Spinal cord (tissue), 10 donors: ENCODE data around the gene SYNE4. TPM values are rescaled to one million over a fixed set of nuclear protein-coding genes. Genes with fewer than 3 reads are reported as not detected.

Source experiments
- DNase-seq, 6 donors: peaks; one replicate each; pipeline versions ENCODE4 v3.0.0 to v3.0.0-alpha.2; 2013 to 2015; ENCODE audit warnings: low spot score in 6 of 6, low read depth in 4 of 6
- H3K27ac ChIP-seq: one replicate; pipeline ENCODE4 v1.5.1; 2013; ENCODE audit warnings: low read depth, low read length, control low read depth
- H3K27me3 ChIP-seq: one replicate; pipeline ENCODE4 v1.6.1; 2013; ENCODE audit warnings: low read length; ENCODE audit not compliant: control insufficient read depth, insufficient read depth
- H3K36me3 ChIP-seq: one replicate; pipeline ENCODE4 v1.6.1; 2013; ENCODE audit warnings: low read length; ENCODE audit not compliant: control insufficient read depth, insufficient read depth
- H3K4me1 ChIP-seq: one replicate; pipeline ENCODE4 v1.6.1; 2013; ENCODE audit warnings: low read length; ENCODE audit not compliant: control insufficient read depth, insufficient read depth
- H3K4me3 ChIP-seq: one replicate; pipeline ENCODE4 v1.5.1; 2013; ENCODE audit warnings: low read depth, low read length, control low read depth
- H3K9me3 ChIP-seq: one replicate; pipeline ENCODE4 v1.6.1; 2013; ENCODE audit warnings: low read length; ENCODE audit not compliant: control insufficient read depth, insufficient read depth
- WGBS: methylation state at CpG from one replicate; pipeline ENCODE4 v1.1.5; 2013; ENCODE audit warnings: missing lambda C conversion rate; ENCODE audit not compliant: insufficient coverage; 5-methylcytosine and 5-hydroxymethylcytosine counted together
- polyA plus RNA-seq, 2 donors: library from polyadenylated mRNA; unstranded; fragments of 120-200 nt; gene quantifications; one replicate each; pipeline ENCODE4 v1.2.1, GENCODE V29; 2013; ENCODE audit not compliant: insufficient read length in 2 of 2
- total RNA-seq, 2 donors: library from RNA; depleted of rRNA in 1 of 2; stranded (reverse); fragments of 120-200 nt in 1 of 2; fragments of >200 nt in 1 of 2; gene quantifications; one replicate each; pipeline versions ENCODE4 v1.2.3 to v1.2.4, GENCODE V29; 2013 to 2014
- donor health status: healthy.

SYNE4 gene
- total and polyA plus RNA-seq, 4 donors: 0.79 to 7.1 (median 4.1) TPM

- DNase-seq: no peak
- no peaks in the 10 kb centered on the region for H3K4me1 ChIP-seq
- no peaks in the 10 kb centered on the region for H3K36me3 ChIP-seq
- WGBS: 63% methylated on average over 20 of the region's 20 CpGs
- peaks cover 2% of the 10 kb centered on the region for H3K27me3 ChIP-seq
- no peak overlapping the region for H3K4me3 ChIP-seq
- H3K9me3 ChIP-seq: no peaks in the 10 kb centered on the region
- H3K27ac ChIP-seq: no peak overlapping the region
Observed at GRCh38 chr19:35978832-35979365, 29.7 kb downstream of the SYNE4 start.

GRCh38 chr19:35978271-35978670, 30.3 kb downstream of the SYNE4 start:
- H3K4me1 ChIP-seq: no peaks in the 10 kb centered on the region
- H3K27ac ChIP-seq: no peak overlapping the region
- no peaks in the 10 kb centered on the region for H3K9me3 ChIP-seq
- H3K4me3 ChIP-seq: no peak overlapping the region
- H3K27me3 ChIP-seq: peaks cover 2% of the 10 kb centered on the region
- WGBS: 40% methylated on average over 5 of the region's 5 CpGs
- DNase-seq: no peak
- H3K36me3 ChIP-seq: no peaks in the 10 kb centered on the region

- Histone ChIP-seq H3K4me1 (no peaks in the 10 kb centered on the region), H3K9me3 (no peaks in the 10 kb centered on the region), H3K27me3 (peaks cover 2% of the 10 kb centered on the region), H3K4me3 (no peak overlapping the region), H3K36me3 (no peaks in the 10 kb centered on the region), H3K27ac (no peak overlapping the region)
- WGBS: 45% methylated on average over 11 of the region's 14 CpGs
- DNase-seq: no peak
Observed at GRCh38 chr19:35977446-35978222, 31.0 kb downstream of the SYNE4 start.

- H3K36me3 ChIP-seq: no peaks in the 10 kb centered on the region
- no peak overlapping the region for H3K27ac ChIP-seq
- H3K9me3 ChIP-seq: no peaks in the 10 kb centered on the region
- H3K4me1 ChIP-seq: no peaks in the 10 kb centered on the region
- no peak overlapping the region for H3K4me3 ChIP-seq
- WGBS: 21% methylated on average over 1 of the region's 5 CpGs
- H3K27me3 ChIP-seq: peaks cover 2% of the 10 kb centered on the region
- peak in 1 of 6 donors; percentile 26 for DNase-seq
Observed at GRCh38 chr19:35975608-35976214, 32.9 kb downstream of the SYNE4 start.

- Histone ChIP-seq H3K36me3 (no peaks in the 10 kb centered on the region), H3K27me3 (peaks cover 2% of the 10 kb centered on the region), H3K9me3 (no peaks in the 10 kb centered on the region), H3K4me3 (no peak overlapping the region), H3K27ac (no peak overlapping the region), H3K4me1 (no peaks in the 10 kb centered on the region)
- WGBS: 35% methylated on average over 8 of the region's 8 CpGs
- DNase-seq: no peak
Observed at GRCh38 chr19:35973487-35973886, 35.1 kb downstream of the SYNE4 start.

DNA sequence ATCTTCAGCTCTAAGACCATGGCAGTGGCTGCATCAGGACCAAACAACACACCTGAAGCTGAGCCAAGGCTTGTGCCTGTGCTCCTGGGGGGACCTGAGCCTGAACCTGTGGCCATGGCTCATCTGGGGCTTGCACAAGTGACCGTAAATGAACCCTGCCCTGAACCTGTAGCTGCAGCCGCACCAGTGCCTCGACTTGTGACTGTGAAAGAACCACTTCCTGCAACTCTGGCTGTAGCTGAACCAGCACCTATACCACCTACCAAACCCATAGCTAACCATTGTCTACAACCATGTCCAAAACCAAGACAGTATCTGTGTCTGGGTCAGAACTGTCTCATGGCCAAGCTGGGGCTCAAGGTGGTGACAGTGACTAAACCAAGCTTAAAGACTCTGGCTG, 41.8 kb downstream of the SYNE4 start:
- 85% methylated on average over 3 of the region's 3 CpGs for WGBS
- Histone ChIP-seq H3K36me3 (no peaks in the 10 kb centered on the region), H3K9me3 (no peaks in the 10 kb centered on the region), H3K27ac (no peak overlapping the region), H3K4me3 (no peak overlapping the region), H3K27me3 (no peaks in the 10 kb centered on the region), H3K4me1 (no peaks in the 10 kb centered on the region)
- no peak for DNase-seq

DNA sequence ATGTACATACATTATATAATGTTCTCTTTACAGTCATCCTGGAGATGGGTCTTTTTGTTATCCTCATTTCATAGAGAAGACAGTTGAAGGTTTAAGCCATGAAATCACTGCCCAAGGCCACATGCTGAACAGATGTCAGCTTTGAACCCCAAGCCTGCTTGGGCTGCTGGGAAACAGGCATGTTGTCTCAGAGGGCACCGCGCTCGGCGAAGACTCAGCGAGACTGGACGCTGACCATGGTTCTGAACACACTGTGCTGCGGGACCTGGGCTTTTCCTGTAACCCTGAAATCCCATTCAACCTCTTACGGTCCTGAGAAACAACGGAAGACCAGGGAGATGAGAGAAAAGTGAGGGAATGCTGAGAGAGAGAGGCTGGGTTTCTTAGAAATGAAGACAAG, 45.1 kb downstream of the SYNE4 start:
- DNase-seq: peak in 3 of 6 donors; percentile 15 to 67 (median 17)
- no peak overlapping the region for H3K27ac ChIP-seq
- H3K4me1 ChIP-seq: peaks cover 10% of the 10 kb centered on the region
- H3K27me3 ChIP-seq: peaks cover 21% of the 10 kb centered on the region
- no peak overlapping the region for H3K4me3 ChIP-seq
- WGBS: 6% methylated on average over 7 of the region's 9 CpGs
- no peaks in the 10 kb centered on the region for H3K9me3 ChIP-seq
- no peaks in the 10 kb centered on the region for H3K36me3 ChIP-seq

DNA sequence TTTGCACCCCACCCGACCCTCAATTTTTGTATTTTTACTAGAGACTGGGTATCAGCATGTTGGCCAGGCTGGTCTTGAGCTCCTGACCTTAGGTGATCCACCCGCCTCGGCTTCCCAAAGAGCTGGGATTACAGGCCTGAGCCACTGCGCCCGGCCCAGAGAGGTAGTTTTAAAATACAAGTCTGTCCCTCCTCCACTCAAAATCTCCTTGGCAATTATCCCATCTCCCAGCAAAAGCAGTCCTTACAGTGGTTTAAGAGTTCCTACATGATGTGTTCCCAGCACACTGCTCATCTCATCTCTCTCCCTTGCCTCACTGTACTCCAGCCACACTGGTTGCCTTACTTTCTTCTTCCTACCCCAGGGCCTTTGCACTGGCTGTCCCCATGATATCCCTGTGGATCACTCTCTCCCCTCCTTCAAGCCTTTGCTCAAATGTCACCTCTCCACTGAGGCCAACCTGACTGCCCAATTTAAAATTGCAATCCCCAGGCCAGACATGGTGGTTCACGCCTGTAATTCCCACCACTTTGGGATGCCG, 48.1 kb downstream of the SYNE4 start:
- 86% methylated on average over 4 of the region's 7 CpGs for WGBS
- Histone ChIP-seq H3K9me3 (no peaks in the 10 kb centered on the region), H3K4me1 (peaks cover 10% of the 10 kb centered on the region), H3K4me3 (no peak overlapping the region), H3K27ac (no peak overlapping the region), H3K36me3 (no peaks in the 10 kb centered on the region), H3K27me3 (peaks cover 31% of the 10 kb centered on the region)
- DNase-seq: no peak

- no peaks in the 10 kb centered on the region for H3K36me3 ChIP-seq
- H3K4me1 ChIP-seq: peaks cover 10% of the 10 kb centered on the region
- no peak overlapping the region for H3K27ac ChIP-seq
- H3K9me3 ChIP-seq: no peaks in the 10 kb centered on the region
- 29% methylated on average over 16 of the region's 20 CpGs for WGBS
- peaks cover 31% of the 10 kb centered on the region for H3K27me3 ChIP-seq
- DNase-seq: no peak
- H3K4me3 ChIP-seq: no peak overlapping the region
Observed at GRCh38 chr19:35959968-35960320, 48.7 kb downstream of the SYNE4 start.
